HUES48 (cell line): ENCODE measurements around the gene STK40.

Experiments used
- H3K27ac ChIP-seq: one replicate; pipeline ENCODE4 v1.7.0; 2013; ENCODE audit warnings: low read depth, low read length, inconsistent platforms
- H3K27me3 ChIP-seq: 2 replicates; pipeline ENCODE4 v1.6.1; 2013; ENCODE audit warnings: mild to moderate bottlenecking, low read length; ENCODE audit not compliant: control insufficient read depth, insufficient read depth
- H3K36me3 ChIP-seq: 2 replicates; pipeline ENCODE4 v1.6.1; 2013; ENCODE audit warnings: low read length; ENCODE audit not compliant: control insufficient read depth, insufficient read depth
- H3K4me1 ChIP-seq: 2 replicates; pipeline ENCODE4 v1.6.1; 2013; ENCODE audit warnings: mild to moderate bottlenecking, low read length; ENCODE audit not compliant: control insufficient read depth, insufficient read depth
- H3K4me3 ChIP-seq: 2 replicates; pipeline ENCODE4 v1.5.1; 2013; ENCODE audit warnings: mild to moderate bottlenecking, low read depth, low read length
- H3K9ac ChIP-seq: 2 replicates; pipeline ENCODE4 v1.6.1; 2013; ENCODE audit warnings: mild to moderate bottlenecking, low read depth, low read length, moderate library complexity
- H3K9me3 ChIP-seq: 2 replicates; pipeline ENCODE4 v1.6.1; 2013; ENCODE audit warnings: low read length; ENCODE audit not compliant: control insufficient read depth, insufficient read depth

The STK40 gene

GRCh38 chr1:36324353-36324703 is 61.4 kb downstream of the STK40 start:
- H3K36me3 ChIP-seq = no peaks in the 10 kb centered on the region
- peak overlapping the region; percentile 79 for H3K4me3 ChIP-seq
- H3K9ac ChIP-seq = no peak overlapping the region
- H3K27ac ChIP-seq = peak overlapping the region; percentile 53
- peaks cover 29% of the 10 kb centered on the region for H3K4me1 ChIP-seq
- H3K27me3 ChIP-seq = peaks cover 54% of the 10 kb centered on the region
- no peaks in the 10 kb centered on the region for H3K9me3 ChIP-seq

DNA sequence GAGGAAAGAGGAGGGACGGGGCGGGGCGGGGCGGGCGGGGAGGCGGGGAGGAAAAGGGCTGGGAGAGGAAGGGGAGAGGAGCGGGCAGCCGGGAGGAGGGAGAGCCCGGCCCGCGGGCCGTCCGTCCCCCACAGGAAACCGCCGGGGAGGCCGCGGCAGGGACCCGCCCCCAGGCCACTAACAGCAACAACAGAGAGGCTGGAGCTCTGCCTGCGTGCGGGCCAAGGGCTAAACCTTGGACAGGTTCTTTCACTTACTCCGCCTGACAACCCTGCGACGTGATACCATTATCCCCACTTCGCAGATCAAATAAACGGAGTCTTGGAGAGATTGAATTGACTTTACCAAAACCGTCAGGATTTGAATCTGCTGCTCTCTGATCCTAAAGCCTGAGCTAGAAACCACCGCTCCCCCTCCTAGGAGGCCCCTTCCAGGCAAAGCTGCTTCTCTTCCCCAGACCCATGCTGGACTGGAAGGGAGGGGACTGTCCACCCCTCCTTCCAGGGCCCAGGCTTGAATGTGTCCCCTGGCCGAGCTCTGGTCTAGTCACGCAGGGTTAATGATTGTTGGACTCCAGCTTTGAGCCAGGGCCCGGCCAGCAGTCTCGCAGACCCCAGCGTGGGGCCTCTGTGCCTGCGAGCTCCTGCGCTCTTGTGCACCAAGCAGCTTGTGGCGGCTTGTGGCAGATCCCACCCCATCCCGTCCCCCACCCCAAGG is 61.9 kb downstream of the STK40 start, which contains the start of gene EVA1B:
EVA1B (minus strand) TSS at position 10 of the 717 bp plus-strand sequence. CDS start 608 bp downstream, outside the sequence.
- H3K9ac ChIP-seq = peak within 1 kb of the TSS; percentile 24; the same call in 1 of the 2 replicates
- H3K27me3 ChIP-seq = peaks cover 57% of the 10 kb centered on the region
- H3K4me3 ChIP-seq = peak within 1 kb of the TSS; percentile 79
- H3K27ac ChIP-seq = peak within 1 kb of the TSS; percentile 53
- no peaks in the 10 kb centered on the region for H3K9me3 ChIP-seq
- H3K4me1 ChIP-seq = peaks cover 29% of the 10 kb centered on the region
- H3K36me3 ChIP-seq = no peaks in the 10 kb centered on the region

DNA sequence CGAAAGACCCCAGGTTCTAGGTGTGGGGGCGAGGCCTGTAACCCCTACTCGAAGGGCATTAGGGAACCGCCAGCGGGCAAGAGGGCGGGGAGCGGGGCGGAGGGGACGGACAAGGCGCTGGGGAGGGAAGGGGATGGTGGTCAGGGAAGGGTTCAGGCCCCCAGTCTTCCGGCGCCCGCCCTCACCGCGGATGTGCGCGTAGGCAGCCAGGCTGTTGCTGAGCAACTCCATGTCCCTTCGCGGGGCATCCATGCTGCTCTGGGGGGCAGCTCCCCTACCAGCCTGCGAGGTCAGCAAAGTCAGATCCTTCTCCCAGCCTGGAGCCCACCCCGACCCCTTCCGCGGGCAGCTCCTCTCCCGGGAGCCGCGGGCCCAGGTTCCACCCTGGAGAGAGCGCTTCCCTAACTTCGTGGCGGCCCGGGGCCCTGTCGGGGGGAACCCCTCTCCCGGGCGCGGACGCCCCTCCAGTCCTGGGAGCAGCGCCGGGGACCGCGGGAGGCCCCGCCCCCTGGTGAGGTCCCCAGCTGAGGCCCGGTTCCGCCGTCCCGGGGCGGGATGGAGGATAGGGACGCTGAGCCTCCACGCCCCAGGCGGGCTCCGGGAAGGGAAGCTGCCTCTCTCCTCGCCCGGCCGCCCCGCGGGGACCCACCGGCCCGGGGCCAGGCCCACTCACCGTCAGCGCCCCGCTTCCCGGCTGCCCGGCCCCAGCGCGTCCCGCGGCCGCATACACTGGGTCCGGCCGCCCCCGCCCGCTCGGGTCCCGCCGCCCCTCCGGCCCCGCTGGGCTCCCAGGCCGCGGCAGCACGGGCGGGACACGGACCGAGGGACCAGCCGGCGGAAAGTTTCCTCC is 62.7 kb downstream of the STK40 start:
- H3K9ac ChIP-seq = peak overlapping the region; percentile 24; the same call in 1 of the 2 replicates
- no peaks in the 10 kb centered on the region for H3K36me3 ChIP-seq
- peak overlapping the region; percentile 79 for H3K4me3 ChIP-seq
- peaks cover 57% of the 10 kb centered on the region for H3K27me3 ChIP-seq
- H3K9me3 ChIP-seq = no peaks in the 10 kb centered on the region
- H3K4me1 ChIP-seq = peaks cover 29% of the 10 kb centered on the region
- no peak overlapping the region for H3K27ac ChIP-seq

DNA sequence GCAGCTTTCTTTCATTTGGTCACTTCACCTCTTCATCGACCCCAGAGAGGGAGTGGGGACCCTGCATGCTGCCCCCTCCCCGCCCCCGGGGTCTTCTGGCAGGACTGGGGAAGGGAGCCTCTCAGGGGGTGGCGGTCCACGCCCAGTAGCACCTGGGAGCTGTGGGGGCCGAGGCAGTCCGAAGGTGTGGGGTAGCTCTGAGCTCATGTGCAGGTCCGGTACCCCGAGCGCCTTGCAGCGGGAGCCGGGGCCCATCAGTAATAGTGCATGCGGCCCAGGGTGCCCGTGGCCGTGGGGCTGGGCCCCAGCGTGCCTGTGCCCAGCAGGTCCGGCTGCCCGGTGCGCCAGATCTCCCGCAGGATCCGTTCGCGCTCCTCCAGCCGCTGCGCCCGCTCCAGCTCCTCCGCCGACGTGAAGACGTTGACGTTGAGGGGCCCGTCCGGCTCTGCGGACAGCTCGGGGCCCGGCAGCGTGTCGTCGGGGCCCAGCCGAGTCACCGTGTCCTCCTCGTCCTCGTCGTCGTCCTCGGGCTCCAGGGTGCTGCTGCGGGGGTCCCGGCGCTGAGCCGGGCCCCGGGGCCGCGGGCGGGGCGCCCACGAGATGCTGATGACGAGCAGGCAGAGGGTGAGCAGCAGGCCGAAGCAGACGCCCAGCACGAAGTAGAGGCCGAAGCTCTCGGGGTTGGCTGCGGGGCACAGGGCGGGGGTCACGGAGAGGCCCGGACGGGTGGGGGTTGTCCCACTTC is 63.5 kb downstream of the STK40 start:
- Histone ChIP-seq H3K9ac (no peak overlapping the region; the same call in 1 of the 2 replicates), H3K4me1 (peaks cover 29% of the 10 kb centered on the region), H3K36me3 (no peaks in the 10 kb centered on the region), H3K27me3 (peaks cover 57% of the 10 kb centered on the region), H3K27ac (no peak overlapping the region), H3K4me3 (peak overlapping the region; percentile 79), H3K9me3 (no peaks in the 10 kb centered on the region)

- H3K9ac ChIP-seq = peak overlapping the region; percentile 57; the same call in 1 of the 2 replicates
- peak overlapping the region; percentile 79 for H3K4me3 ChIP-seq
- H3K27me3 ChIP-seq = peaks cover 57% of the 10 kb centered on the region
- H3K4me1 ChIP-seq = peaks cover 29% of the 10 kb centered on the region
- H3K27ac ChIP-seq = peak overlapping the region; percentile 75
- H3K9me3 ChIP-seq = no peaks in the 10 kb centered on the region
- no peaks in the 10 kb centered on the region for H3K36me3 ChIP-seq
Measured at GRCh38 chr1:36321119-36321951, 64.4 kb downstream of the STK40 start.

DNA sequence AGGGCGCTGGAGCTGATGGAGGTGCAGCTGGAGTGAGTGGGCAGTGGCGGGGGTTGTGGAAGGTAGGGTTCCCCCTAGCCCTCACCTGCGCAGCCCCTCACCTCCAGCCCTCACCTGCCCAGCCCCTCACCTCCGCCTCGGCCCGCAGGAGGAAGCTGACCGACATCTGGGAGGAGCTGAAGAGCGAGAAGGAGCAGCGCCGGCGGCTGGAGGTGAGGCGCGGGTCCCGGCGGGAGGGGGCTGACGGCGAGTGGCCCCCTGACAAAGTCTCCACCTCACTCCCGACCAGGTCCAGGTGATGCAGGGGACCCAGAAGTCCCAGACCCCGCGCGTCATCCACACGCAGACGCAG is 65.0 kb downstream of the STK40 start:
- peak overlapping the region; percentile 79 for H3K4me3 ChIP-seq

DNA sequence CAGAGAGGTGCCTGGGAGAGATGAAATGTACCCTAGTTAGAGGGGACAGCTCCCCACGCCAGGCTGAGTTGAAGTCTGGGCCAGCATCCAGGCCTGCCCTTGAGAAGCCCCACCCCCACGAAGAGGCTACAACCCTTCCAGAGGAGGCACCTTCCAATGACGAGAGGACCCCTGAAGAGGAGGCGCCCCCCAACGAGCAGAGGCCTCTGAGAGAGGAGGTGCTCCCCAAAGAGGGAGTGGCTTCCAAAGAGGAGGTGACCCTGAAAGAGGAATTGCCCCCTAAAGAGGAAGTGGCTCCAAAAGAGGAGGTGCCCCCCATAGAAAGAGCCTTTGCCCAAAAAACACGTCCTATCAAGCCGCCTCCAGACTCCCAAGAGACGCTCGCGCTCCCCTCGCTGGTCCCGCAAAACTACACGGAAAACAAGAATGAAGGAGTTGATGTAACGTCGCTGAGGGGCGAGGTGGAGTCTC is 65.4 kb downstream of the STK40 start:
- peaks cover 57% of the 10 kb centered on the region for H3K27me3 ChIP-seq
- H3K4me3 ChIP-seq = peak overlapping the region; percentile 79
- no peaks in the 10 kb centered on the region for H3K36me3 ChIP-seq
- peak overlapping the region; percentile 75 for H3K27ac ChIP-seq
- H3K9ac ChIP-seq = peak overlapping the region; percentile 57; the same call in 1 of the 2 replicates
- no peaks in the 10 kb centered on the region for H3K9me3 ChIP-seq
- H3K4me1 ChIP-seq = peaks cover 29% of the 10 kb centered on the region

More for the DNA sequence above, 65.0 kb downstream of the STK40 start:
- H3K9me3 ChIP-seq = no peaks in the 10 kb centered on the region
- H3K4me1 ChIP-seq = peaks cover 29% of the 10 kb centered on the region
- H3K9ac ChIP-seq = peak overlapping the region; percentile 57; the same call in 1 of the 2 replicates
- peak overlapping the region; percentile 75 for H3K27ac ChIP-seq
- no peaks in the 10 kb centered on the region for H3K36me3 ChIP-seq
- H3K27me3 ChIP-seq = peaks cover 57% of the 10 kb centered on the region

DNA sequence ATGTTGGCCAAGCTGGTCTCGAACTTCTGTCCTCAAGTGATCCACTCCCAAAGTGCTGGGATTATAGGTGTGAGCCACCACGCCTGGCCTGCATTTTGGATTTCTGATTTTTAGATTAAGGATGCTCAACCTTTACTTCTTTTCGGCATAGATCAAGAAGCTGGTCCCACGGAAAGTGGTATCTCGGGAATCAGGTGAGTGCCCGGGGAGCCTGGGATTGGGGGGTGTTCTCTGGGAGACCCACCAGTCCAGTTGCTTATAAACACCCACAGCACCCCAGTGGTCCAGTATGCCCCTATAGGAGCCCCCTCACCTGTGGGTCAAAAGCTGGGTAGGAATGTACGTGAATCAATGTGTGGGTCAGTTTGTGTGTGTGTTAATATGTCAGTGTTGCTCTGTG is 76.3 kb downstream of the STK40 start:
- Histone ChIP-seq H3K36me3 (peaks cover 13% of the 10 kb centered on the region), H3K9ac (no peak overlapping the region), H3K4me1 (no peaks in the 10 kb centered on the region), H3K27ac (no peak overlapping the region), H3K4me3 (no peak overlapping the region), H3K27me3 (no peaks in the 10 kb centered on the region), H3K9me3 (no peaks in the 10 kb centered on the region)

- Histone ChIP-seq H3K27ac (no peak overlapping the region), H3K4me3 (peak overlapping the region; percentile 91), H3K9ac (no peak overlapping the region), H3K27me3 (no peaks in the 10 kb centered on the region), H3K9me3 (no peaks in the 10 kb centered on the region), H3K4me1 (no peaks in the 10 kb centered on the region), H3K36me3 (peaks cover 26% of the 10 kb centered on the region)
Measured at GRCh38 chr1:36307601-36308330, 78.0 kb downstream of the STK40 start.
